Epithelial cell of proximal tubule (primary cell): ENCODE data around the gene SORCS2. TPM values are rescaled to one million over a fixed set of nuclear protein-coding genes. Genes with fewer than 3 reads are reported as not detected.
A peak's percentile ranks its signal among the peaks of the same experiment; 100 is the strongest.

Experiments
- DNase-seq: peaks from one replicate; pipeline ENCODE4 v3.0.0-alpha.2; 2011; ENCODE audit warnings: low read depth
- H3K4me3 ChIP-seq: 2 replicates; pipeline ENCODE4 v1.5.1; 2011; ENCODE audit warnings: low read depth, mild to moderate bottlenecking, low read length
- total RNA-seq: library from RNA; depleted of rRNA; stranded (reverse); fragments of >200 nt; gene quantifications from 2 replicates; pipeline ENCODE4 v1.2.3, GENCODE V29; 2015
- TF ChIP-seq, protein P1 (sequence below): conservative IDR thresholded peaks from 2 replicates; pipeline ENCODE4 v1.5.1; 2012; ENCODE audit warnings: low read depth, mild to moderate bottlenecking, low read length

Gene SORCS2
- total RNA-seq, 1 donor from 2014 or later: 0.29 TPM

DNA sequence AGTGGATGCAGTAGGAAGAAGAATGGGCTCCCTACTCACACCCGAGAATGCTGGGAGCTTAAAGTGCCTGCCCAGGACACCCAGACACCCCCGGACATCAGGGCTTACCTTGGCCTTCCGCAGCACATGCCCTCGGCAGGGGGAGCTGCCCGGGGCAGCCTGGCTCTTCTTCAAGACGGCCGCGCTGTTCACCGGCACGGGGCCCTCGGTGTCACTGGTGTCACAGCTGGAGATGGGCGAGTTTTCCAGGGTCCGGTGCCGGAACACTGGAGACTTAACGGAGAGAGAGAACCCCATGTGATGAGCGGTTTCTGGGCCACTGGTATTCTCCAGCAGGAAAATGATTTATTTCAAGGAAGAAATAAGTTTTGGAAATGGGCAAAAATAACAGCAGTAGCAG lies 576.4 kb downstream of the SORCS2 start:
- DNase-seq: no peak

DNA sequence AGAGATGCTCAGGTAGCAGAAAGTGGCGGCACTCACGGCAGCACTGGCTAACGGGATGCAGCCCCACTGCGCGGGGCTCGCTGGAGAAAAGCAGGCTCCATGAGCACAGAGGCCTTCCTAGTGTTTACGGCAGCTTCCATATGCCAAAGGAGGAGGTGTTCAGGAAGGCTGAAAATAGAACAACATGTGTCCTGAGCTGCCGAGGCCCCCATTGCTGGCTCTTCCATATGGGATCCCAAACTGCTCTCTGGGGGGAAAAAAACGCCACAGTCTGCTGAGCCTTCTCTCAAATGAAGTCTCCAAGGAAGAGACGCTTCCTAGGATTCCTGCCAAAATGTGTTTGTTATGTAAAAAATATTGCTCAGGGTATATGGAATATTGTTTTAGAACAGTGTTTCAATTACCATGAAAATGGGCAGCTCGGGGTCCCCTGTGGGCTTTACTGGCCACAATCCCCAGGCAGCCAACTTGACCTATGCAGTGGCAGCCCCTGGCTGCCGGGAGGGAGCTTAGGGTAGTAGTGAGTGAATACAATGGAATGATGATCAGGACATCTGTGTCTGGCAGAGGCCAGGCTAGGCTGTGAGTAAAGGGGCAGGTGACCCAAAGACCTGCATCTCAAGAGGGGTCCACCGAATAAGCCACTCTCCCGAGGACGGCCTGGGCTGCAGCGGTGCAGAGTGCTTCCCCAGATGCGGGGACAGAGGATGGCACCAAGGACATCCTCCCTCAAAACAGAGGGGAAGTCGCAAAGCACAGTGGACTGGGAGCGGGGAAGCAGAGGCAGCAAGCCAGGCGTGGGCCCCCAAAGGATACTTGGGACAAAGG lies 577.3 kb downstream of the SORCS2 start:
- no peak for DNase-seq
- H3K4me3 ChIP-seq: no peak overlapping the region
- TF ChIP-seq, protein P1, sequence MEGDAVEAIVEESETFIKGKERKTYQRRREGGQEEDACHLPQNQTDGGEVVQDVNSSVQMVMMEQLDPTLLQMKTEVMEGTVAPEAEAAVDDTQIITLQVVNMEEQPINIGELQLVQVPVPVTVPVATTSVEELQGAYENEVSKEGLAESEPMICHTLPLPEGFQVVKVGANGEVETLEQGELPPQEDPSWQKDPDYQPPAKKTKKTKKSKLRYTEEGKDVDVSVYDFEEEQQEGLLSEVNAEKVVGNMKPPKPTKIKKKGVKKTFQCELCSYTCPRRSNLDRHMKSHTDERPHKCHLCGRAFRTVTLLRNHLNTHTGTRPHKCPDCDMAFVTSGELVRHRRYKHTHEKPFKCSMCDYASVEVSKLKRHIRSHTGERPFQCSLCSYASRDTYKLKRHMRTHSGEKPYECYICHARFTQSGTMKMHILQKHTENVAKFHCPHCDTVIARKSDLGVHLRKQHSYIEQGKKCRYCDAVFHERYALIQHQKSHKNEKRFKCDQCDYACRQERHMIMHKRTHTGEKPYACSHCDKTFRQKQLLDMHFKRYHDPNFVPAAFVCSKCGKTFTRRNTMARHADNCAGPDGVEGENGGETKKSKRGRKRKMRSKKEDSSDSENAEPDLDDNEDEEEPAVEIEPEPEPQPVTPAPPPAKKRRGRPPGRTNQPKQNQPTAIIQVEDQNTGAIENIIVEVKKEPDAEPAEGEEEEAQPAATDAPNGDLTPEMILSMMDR: no peak

More for the DNA sequence above, 576.4 kb downstream of the SORCS2 start:
- TF ChIP-seq, protein P1: no peak
- H3K4me3 ChIP-seq: no peak overlapping the region

DNA sequence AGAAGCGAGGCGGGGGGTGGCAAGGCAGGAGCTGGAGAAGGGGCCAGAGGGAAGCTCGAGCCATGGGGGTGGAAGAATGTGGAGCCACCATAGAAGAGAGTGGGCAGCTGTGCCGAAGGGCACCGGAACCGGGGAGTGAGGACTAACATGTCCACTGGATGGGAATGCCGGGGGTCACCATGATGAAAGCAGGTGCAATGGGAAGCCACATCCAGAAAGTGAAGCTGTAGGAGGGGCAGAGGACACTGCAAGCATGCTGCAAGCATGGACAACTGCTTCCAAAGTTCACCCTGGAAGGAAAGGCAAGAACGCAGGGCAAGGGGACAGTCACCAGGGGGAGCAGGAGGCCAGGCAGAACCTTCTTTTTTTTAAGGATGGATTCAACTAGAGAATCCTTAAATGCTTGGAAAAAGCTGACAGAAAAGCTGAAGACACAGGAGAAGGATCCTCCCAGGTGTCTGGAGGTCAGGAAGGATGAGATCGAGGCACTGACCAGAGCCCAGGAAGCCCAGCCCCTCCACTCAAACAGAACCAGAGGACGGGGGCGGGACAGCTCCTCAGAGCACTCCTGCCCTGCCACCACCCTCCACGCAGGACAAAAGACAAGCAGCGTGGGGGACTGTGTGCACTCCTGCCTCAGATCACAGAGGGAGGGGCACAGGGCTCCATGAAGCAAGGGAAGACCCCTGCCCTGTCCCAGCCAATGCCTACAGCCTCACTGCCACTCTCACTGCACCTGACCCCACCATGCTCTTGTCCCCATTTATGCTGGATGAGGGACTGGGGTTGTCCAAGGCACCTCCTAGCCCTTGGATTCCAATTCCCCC lies 578.1 kb downstream of the SORCS2 start:
- TF ChIP-seq, protein P1: peak; percentile 67
- no peak overlapping the region for H3K4me3 ChIP-seq
- DNase-seq: no peak

DNA sequence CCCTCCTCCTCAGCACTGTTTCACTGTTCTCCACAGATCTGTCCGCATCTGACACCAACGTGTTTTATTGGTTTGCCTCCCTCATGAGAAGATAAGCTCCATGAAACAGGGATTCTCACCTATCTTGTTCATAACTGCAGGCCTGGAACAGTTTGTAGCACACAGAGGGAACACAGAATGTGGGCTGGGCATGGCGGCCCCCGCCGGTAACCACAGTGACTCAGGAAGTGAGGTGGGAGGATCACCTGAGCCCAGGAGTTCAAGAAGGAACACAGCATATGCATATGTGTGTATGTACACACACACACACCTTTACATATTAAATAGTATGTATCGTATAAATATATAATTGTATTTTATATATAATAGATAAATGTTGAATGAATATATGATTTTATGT lies 578.7 kb downstream of the SORCS2 start:
- H3K4me3 ChIP-seq: no peak overlapping the region
- TF ChIP-seq, protein P1: no peak
- DNase-seq: no peak

DNA sequence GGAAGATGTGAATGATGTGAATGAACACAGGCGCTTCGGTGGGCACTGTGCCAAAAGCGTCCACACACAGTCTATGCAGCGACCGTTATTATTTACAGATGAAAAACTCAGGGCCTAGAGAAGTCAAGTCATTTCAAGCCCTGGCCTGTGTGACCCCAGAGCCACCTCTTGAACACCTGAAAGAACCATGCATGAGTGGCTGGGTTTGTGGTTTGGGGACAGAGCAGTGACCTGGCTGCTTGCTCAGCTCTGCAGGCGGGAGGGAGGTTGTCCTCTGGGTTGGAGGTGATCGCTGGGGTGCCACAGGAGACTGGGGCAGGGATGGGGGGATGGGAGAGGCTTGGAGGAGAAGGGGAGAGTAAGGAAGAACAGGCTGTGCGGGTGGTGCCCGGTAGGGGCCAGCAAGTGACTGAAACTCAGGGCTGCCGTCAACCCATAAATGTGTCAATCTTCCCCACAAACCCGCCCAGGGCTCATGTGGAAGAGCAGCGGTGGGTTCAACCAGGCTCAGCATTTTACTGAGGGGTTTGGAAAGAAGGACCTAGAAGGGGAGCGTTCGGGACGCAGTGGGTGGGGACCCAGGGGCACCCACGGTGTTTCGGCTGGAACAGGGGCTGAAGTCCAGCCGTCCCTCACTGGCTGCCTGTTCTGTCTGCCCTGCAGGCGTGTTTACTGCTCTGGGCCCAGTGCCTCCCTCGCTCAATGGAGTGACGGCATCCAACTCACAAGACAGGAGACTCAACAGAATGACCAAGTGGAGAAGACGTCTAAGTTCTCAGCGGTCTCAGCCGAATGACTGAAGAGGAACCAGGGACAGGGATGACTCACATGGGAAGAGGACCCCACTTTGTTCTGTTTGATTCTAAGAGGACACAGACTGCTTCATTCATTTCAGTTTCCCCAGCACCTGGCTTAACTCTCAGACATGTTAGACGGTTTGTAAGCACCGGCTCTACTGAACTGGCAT lies 579.5 kb downstream of the SORCS2 start:
- TF ChIP-seq, protein P1: no peak
- H3K4me3 ChIP-seq: no peak overlapping the region
- DNase-seq: no peak

DNA sequence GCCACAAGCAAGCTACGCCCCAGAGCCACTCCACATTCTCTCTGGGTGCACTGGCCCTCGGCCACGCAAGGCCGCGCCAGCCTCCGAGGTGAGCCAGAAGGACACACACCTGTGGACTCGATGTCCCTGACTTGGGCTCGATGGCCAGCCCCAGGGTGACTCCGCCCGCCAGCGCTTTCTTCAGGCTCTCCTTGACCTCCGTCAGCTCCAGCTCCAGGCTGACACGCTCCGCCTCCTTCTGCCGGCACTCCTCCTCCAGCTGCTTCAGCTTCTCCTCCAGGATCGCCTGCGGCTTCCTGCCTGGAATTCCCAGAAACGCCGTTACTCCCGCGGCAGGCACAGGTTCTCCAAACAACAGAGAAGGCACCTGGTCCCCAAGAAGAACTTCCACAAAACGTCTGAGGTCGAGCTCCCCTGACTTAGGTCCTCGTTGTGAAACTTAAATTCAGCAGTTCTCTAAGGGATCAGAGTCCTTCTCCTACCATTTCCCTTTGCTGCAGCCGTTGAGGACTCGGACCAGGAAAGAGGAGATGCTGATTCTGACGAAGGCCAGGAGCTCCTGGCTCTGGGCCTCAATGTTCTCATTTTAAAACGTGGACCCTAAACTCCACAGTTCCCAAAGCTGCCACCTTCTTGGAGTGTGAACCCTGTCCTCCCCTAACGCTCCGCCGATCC lies 580.5 kb downstream of the SORCS2 start:
- H3K4me3 ChIP-seq: no peak overlapping the region
- no peak for DNase-seq
- TF ChIP-seq, protein P1: no peak
